GM18498 (cell line): Measurements from ENCODE around the gene GRM3.
"Not testable (repeated sequence)": the region's sequence is repeated elsewhere in the genome, so short reads cannot be mapped to it uniquely, and the experiment has no call there.

Experiments used
- ATAC-seq: cut with Tn5 transposase; IDR thresholded peaks from one replicate; pipeline ENCODE4 v1.9.1; 2021; ENCODE audit warnings: mild to moderate bottlenecking, moderate library complexity; ENCODE audit not compliant: unreplicated experiment

GRM3 gene

DNA sequence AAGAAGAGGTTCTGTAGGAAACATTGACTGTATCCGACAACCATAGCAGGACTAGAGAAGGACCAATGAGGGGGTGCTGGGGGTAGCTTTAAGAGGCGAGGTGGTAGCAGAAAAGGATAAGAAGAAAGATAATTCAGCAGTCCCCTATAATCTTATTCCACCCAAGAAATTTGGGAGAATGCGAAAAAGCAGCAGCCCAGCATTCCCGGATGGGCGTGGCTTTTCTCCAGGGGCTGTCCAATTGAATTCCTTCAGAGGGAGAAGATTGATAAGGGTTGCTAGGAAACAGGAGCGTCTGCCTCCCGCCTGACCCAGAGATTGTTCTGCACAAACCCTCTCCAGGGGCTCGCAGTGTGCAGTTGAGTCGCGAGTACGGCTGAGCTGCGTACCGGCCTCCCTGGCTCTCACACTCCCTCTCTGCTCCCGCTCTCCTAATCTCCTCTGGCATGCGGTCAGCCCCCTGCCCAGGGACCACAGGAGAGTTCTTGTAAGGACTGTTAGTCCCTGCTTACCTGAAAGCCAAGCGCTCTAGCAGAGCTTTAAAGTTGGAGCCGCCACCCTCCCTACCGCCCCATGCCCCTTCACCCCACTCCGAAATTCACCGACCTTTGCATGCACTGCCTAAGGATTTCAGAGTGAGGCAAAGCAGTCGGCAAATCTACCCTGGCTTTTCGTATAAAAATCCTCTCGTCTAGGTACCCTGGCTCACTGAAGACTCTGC lies at the start of gene GRM3:
Gene GRM3, plus strand, starts transcription at position 349 of the 721 bp plus-strand sequence. CDS start 121,237 bp downstream, outside the sequence.
- no peak for ATAC-seq

DNA sequence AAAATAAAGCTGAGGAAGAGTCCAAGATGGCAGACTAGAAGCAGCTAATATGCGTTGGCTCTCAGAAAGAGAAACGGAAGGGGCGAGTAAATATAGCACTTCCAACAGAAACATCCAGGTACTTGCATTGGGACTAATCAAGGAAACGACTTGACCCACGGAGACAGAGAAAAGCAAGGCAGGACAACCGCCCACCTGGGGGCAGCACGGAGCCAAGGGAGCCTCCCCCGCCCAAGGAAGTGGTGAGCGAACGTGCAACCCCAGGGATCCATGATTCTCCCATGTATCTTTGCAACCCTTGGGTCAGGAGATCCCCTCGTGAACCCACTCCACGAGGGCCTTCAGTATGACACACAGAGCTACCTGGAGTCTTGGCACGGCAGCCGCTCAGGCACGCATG lies 45.4 kb upstream of the GRM3 start:
- no peak for ATAC-seq

DNA sequence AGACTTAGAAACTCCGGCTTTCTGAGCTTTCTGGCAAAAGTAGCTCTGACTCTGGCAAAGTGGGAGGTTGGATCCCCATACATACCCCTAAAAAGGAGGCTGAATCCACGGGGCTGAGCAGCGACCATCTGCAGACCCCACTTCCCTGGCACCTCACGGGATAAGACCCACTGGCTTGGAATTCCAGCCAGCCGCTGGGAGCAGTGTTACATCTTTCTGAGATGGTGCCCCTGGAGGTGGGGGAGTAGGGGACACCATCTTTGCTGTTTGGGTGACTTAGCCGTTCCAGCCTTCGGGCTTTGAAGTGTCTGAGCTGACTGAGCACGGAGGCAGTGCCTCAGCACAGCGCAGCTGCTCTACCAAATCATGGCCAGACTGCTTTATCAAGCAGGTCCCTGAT lies 45.0 kb upstream of the GRM3 start:
- no peak for ATAC-seq

DNA sequence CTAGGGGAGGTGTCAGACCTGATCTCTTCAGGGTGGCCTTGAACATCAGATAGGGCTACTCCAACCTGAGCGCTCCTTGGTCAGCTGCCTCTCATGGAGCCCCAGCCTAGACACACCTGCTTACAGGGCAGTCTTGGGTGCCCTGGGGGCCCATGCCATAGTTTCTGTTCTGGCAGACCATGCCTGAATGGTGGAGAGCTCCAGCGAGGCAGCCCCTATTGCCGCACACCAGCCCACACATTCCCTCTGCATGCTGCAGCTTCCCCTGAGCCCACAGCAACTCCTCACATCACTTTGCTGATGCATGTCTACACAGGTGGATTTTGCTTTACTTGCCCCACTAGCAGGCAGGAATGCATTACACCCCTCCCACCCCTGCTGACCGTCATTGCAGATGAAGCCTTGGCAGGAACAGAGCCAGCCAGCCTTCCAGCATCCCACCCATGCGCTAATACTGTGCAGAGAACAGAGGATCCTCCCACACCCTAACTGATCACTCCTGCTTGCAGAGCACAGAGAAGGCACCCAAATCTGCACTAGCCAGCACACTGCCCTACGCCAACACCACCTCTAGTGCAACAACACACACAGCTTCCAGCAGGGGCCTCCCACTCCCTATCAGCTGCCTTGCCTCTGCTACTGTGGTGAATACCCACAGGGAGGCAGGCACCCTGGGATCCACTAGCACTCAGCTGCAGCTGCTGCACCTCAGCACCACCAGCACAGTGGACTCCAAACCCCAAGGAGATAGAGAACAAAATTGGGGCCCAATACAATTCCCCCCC lies 43.0 kb upstream of the GRM3 start:
- no peak for ATAC-seq

DNA sequence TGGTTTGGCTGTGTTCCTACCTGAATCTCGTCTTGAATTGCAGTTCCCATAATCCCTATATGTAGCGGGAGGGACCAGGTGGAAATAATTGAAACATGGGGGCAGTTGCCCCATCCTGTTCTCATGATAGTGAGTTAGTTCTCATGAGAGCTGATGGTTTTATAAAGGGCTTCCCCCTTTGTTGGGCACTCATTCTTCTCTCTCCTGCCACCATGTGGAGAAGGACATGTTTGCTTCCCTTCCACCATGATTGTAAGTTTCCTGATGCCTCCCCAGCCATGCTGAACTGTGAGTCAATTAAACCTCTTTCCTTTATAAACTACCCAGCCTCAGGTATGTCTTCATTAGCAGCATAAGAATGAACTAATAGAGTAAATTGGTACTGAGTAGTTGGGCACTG lies 28.0 kb upstream of the GRM3 start:
- not testable (repeated sequence) for ATAC-seq

DNA sequence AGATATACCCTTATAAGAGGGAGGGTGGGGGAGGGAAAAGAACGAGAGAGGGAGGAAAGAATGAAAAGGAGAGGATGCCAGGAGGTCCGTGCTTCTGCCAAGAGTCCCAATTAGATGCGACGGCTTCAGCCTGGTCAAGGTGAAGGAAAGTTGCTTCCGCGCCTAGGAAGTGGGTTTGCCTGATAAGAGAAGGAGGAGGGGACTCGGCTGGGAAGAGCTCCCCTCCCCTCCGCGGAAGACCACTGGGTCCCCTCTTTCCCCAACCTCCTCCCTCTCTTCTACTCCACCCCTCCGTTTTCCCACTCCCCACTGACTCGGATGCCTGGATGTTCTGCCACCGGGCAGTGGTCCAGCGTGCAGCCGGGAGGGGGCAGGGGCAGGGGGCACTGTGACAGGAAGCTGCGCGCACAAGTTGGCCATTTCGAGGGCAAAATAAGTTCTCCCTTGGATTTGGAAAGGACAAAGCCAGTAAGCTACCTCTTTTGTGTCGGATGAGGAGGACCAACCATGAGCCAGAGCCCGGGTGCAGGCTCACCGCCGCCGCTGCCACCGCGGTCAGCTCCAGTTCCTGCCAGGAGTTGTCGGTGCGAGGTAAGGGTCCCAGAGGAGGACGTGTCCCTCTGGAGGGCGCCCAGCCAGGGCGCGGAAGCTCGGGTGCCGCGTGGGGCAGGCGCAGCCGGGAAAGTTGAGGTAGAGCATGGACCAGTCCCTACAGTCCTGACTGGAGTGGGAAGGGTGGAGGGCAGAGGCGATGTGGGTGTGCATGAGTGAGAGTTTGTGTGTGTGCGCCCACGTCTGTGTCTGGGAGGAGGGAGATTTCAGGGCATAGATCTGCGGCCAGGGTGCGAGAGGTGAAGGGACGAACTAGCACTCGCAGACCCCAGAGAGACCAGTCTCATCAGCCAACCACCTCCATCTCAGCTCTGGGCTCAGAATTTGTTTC lies 844 bp downstream of the GRM3 start:
- no peak for ATAC-seq

DNA sequence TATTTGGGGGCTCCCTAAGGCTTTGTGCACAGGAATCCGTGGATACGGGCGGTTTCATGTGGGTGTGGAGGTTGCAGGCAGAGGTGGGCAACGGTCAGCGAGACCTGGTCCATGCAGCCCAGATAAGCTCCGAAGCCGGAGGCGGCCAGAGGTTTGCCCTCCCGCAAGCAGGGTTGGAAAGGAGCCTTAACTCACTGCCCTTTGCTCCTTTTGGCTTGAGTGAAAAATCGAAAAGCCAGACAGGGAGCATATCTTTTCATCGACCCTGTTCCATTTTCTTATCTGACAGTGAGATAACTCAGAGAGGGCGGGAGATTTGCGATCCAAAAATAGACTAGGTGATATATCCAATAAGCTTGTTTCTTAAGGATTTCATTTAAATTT lies 1.5 kb downstream of the GRM3 start:
- no peak for ATAC-seq

DNA sequence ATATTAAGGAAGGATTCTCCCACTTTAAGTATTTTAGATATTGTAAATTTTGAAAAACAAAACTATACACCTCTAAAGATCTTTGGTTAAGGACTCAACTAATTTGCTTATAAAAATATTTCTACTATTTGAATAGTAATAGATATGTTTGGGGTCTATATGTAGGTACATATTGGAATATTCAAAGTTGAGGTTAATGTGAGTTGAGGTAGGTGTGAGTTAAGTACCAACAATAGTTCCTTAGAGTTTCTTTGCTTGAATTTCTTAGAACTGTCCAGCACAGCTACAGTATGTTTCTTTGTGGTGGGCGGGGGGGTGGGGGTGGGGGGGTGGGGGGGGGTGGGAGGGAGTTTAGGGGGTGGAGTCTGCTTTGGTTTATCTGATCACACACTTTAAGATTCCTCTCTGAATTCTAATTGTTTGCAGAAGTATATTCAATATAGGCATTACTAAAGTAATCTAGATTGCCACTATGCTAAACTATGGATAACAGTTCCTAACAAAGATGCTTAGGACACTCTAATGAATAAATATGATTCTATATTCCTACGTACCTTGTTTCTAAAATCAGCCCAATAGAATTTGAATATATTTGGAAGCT lies 2.1 kb downstream of the GRM3 start:
- ATAC-seq: no peak

DNA sequence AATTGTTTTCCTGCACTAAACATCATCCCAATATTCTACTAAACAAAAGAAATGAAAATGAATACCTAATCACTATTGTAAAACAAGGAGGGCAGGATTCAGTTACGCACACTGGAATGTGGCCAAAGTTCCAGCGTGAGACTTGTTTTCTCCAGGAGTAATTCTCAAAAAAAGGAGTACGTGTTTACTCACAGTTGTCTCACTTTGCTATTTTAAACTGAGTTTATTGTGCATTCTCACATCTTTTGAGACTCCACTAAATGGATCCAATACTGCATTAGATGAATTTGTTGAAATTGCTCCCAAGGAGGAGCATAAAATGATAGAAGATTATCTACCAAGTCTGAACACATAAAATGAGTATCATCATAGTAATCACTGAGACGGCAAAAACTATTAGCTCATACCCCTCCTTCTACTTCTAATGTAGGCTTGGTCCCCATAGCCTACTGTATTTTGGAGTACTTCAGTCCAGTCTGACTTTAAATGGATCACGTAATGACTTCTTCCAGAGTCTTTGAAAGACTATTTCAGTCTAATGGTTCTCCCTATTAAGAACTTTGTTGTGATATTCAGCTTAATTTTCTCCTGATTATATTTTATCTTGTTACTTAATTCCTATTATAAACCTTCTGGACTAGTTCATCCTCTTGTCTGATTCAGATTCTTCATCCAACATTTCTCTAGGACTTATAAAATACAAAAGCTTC lies 3.8 kb downstream of the GRM3 start:
- no peak for ATAC-seq

DNA sequence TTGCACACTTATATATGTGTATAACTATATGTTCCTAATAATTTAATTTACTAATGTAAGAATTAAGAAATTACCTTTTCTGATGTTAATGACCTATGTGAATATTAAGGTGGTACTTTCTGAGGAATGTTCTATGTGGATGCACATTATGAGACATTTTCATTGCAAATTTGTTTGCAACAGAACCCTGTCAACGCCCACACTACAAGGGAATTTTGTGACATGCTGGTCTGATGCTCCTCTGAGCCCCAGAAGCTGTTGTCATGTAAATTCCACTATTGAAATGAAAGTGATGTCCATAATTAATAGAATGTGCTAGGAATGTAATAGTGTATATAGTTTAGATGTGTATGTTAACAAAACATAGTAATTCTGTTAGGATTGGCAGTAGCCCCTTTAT lies 4.5 kb downstream of the GRM3 start:
- no peak for ATAC-seq

DNA sequence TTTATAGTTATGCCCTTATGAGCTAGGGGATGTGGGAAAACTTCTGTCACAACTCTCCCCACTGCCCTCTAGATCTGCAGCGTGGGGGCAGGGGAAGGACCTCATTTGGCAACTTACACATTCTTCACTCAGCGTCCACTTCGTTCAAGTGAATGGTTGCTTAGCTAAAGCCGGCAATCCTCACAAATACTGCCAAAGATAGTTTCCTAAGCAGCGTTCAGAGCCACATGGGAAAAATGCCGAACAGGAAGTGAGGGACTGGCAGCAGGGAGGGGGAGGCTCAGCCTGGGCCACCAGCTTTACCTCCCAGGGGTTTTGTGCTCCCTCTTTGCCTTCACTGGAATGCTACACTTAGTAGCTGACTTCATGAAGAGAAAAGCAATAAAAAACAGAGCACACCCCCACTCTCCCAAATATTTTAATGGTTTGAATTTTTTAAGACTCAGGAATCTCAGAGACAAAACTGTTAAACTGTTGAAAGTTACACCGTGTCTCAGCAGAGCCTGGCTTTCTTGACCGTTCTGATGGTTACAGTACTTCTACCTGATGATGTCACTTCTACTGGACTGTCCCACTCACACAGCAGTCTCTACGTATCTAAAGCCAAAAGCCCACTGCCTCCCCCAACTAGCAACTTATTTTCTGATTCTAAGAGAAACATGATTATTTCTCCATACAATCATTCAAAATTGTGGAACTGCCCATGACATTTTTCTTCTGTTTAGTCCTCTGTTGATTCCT lies 10.4 kb downstream of the GRM3 start:
- ATAC-seq: no peak

DNA sequence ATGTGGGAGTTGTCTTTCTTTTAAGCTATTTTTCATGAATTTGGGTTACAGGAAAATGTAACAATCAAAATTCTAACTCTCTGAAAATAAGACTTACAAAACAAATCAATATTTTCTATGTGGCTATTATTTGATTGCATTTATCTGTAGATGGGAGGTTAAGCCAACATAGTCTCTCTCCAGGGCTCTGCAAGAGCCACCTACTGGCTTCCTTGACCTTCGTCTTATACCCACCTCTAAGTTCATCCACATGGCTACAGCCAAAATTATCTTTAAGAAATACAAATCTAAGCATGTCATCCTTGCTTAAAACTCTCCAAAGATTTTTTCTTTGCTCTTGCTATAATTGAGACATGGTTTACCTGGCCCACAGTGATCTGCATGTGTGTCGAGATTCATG lies 14.2 kb downstream of the GRM3 start:
- no peak for ATAC-seq

DNA sequence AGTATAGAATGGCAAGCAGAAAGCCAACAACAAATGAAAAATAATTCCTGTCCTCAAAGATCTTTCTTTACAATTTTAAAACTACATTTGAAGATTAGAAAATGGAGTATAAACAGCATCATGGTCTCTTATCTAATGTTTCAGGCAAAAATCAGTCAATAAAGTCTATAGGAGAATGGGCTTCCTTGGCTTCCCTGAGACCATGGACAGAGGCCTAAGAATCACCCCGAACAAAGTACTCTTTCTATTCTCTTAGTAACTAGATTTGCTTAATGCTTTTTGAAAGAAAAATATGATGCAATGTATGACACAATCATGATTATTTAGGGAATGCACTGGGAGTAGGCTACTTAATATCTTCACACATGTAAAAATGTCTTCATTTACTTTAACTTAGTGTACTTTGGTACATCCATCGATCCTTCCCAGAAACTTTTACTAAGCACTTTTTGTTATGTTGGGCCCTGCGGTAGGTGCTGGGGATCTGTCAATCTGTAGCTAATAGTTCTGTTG lies 17.3 kb downstream of the GRM3 start:
- no peak for ATAC-seq

DNA sequence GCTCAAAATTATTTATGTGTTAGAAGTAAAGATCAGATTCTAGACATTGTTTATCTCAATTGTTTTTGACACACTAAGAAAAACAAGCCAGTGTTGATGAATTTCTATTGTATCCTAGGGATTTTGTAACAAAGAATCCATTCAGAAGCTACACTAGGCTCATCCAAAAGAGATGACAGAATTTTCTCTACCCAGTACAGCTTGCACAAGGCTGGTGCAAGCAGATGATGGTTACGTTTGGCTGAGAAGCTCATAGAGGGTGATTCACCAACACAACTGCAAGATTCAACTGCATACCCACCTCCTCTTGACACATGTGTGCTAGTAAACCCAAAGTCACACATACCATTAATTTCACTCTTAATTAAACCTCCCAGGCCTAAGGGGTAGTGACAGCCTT lies 20.8 kb downstream of the GRM3 start:
- ATAC-seq: no peak

DNA sequence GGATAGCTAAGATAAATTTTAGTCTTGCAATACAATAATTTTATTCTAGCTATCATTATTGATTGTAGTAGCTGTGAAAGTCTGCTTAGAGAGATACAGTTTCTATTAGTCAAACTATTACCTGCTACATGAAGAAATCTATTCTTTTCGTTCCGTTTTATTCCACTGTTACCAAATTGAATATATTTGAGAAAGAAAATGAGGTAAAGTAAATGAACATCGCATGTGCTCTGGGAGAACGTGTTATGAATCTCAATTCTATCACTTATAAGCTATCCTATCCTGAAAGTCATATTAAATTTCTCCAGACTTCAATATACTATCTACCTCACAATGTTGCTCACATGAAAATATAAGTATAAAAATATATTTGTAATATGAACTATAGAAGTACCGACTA lies 21.3 kb downstream of the GRM3 start:
- no peak for ATAC-seq

DNA sequence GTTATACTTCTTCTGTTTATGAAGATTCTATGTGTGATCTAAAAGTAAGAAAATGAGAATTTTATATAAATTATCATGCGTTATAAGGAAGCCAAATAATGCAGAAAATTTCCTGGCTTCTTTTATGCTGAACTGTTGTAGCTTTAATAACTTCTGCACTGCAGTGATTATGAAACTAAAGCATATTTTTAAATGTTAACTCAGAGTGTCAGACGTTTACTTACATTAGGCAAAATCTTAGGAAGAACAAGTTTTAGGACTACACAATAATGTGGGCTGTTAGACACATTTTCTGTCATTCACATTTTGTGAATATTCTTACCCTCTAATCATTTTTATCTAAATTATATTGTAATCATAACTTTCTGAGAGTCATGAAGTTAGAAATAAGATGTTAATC lies 22.0 kb downstream of the GRM3 start:
- no peak for ATAC-seq

DNA sequence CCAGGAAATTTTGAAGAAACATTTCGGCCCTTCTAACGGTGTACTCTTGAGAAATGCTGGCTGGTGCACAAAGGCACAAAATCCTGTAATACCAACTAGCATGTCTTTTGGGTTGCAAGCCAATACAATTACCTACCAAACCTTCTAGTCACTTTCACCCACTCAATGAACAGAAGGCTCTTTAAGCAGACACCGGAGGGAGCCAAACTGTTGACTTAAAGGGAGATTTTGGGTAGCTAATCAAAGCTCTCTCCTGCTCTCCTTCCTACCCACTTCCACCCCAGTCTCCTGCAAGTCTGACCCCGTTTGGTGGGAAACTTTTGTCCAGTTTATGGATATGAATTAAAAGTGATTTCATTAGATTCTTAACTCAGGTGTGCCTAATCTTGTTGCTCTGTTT lies 24.0 kb downstream of the GRM3 start:
- peak; percentile 70 for ATAC-seq

DNA sequence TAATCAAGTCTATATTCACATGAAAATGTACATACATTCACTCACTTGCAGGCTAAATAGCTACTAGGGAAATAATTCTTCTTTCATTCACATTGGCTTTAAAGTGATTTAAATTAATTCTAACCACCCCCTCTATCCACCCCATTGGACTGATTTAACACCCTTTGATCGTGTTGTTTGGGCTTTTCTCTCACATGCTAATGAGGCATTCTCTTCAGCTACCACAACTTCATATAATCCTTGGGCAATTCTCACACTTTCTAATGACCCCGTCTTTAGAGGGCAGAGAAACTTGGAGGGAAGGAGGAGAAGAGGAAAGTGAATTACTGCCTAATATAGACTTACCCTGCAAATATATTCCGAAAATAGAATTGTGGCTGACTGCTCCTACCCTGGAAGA lies 24.6 kb downstream of the GRM3 start:
- ATAC-seq: no peak

DNA sequence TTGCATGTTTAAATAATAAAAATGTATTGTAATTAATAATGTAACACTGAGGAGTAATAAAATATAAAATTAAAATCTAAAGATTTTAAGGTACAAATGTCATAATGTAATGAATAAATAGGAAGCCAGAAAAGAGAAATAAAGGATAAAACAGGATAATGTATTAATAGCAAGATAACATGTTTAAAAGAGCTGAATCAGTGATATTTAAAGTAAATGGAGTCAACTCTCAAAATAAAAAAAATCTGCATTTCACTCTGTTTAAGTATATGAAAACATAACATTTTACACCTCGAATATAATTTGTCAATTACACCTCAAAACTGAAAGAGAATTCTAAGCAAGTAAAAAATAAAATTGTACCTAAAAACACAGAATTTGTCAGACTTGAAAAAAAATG lies 44.1 kb downstream of the GRM3 start:
- no peak for ATAC-seq

DNA sequence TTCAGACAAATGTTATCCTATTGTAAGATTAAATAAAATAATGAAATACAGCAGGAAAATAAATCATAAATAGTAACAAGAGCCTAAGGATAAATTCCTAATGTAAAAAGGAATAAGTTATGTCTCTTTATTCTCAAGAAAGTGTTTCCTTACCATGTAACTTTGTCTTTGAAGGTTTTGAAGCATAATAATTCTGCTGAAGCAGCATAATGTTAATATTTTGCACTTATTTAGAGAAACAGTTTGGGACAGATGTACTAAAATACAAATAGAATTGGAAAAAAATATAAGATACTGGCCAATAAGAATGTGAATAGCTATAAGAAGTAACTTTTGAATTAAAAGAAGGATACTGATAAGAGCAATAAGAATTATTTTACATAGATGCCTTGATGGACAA lies 45.7 kb downstream of the GRM3 start:
- no peak for ATAC-seq
